ENCODE data around the gene RBFOX2.

Gene RBFOX2

GRCh38 chr22:35977136-35977535, 51.5 kb downstream of the RBFOX2 start:
- Mint-ChIP-seq H3K27me3 (peaks cover 76% of the 10 kb centered on the region), H3K4me1 (no peaks in the 10 kb centered on the region), H3K27ac (ENCODE audit: low read depth) (no peak overlapping the region), H3K36me3 (ENCODE audit: insufficient read depth) (no peaks in the 10 kb centered on the region), H3K9me3 (no peaks in the 10 kb centered on the region), H3K4me3 (no peak overlapping the region)
- ATAC-seq (replicated peaks; ENCODE audit: extremely low read depth, poor library complexity, severe bottlenecking) (no peak), DNase-seq (ENCODE audit: low spot score in 2 of 2) (no peak)

GRCh38 chr22:35973388-35973787, 55.2 kb downstream of the RBFOX2 start:
- Mint-ChIP-seq H3K27me3 (peaks cover 72% of the 10 kb centered on the region), H3K4me3 (no peak overlapping the region), H3K36me3 (ENCODE audit: insufficient read depth) (no peaks in the 10 kb centered on the region), H3K9me3 (no peaks in the 10 kb centered on the region), H3K4me1 (no peaks in the 10 kb centered on the region), H3K27ac (ENCODE audit: low read depth) (no peak overlapping the region)
- DNase-seq (ENCODE audit: low spot score in 2 of 2) (no peak), ATAC-seq (replicated peaks; ENCODE audit: extremely low read depth, poor library complexity, severe bottlenecking) (no peak)

- ATAC-seq (replicated peaks; ENCODE audit: extremely low read depth, poor library complexity, severe bottlenecking) (no peak), DNase-seq (ENCODE audit: low spot score in 2 of 2) (no peak)
- no peak overlapping the region for H3K27ac Mint-ChIP-seq (ENCODE audit: low read depth)
- H3K4me1 Mint-ChIP-seq = no peaks in the 10 kb centered on the region
- no peaks in the 10 kb centered on the region for H3K9me3 Mint-ChIP-seq
- no peaks in the 10 kb centered on the region for H3K36me3 Mint-ChIP-seq (ENCODE audit: insufficient read depth)
- peaks cover 72% of the 10 kb centered on the region for H3K27me3 Mint-ChIP-seq
- H3K4me3 Mint-ChIP-seq = no peak overlapping the region
These were observed 56.1 kb downstream of the RBFOX2 start for GRCh38 chr22:35972559-35972958.

- DNase-seq (ENCODE audit: low spot score in 2 of 2) (no peak), ATAC-seq (replicated peaks; ENCODE audit: extremely low read depth, poor library complexity, severe bottlenecking) (no peak)
- Mint-ChIP-seq H3K4me1 (no peaks in the 10 kb centered on the region), H3K9me3 (no peaks in the 10 kb centered on the region), H3K27me3 (peaks cover 72% of the 10 kb centered on the region), H3K36me3 (ENCODE audit: insufficient read depth) (no peaks in the 10 kb centered on the region), H3K27ac (ENCODE audit: low read depth) (no peak overlapping the region), H3K4me3 (no peak overlapping the region)
These were observed 57.0 kb downstream of the RBFOX2 start for GRCh38 chr22:35971456-35972119.

- H3K4me1 Mint-ChIP-seq = no peaks in the 10 kb centered on the region
- no peaks in the 10 kb centered on the region for H3K9me3 Mint-ChIP-seq
- H3K27ac Mint-ChIP-seq (ENCODE audit: low read depth) = no peak overlapping the region
- H3K36me3 Mint-ChIP-seq (ENCODE audit: insufficient read depth) = no peaks in the 10 kb centered on the region
- no peak overlapping the region for H3K4me3 Mint-ChIP-seq
- ATAC-seq (replicated peaks; ENCODE audit: extremely low read depth, poor library complexity, severe bottlenecking) (no peak), DNase-seq (ENCODE audit: low spot score in 2 of 2) (no peak)
- H3K27me3 Mint-ChIP-seq = peaks cover 72% of the 10 kb centered on the region
These were observed 57.8 kb downstream of the RBFOX2 start for GRCh38 chr22:35970616-35971455.

- no peak overlapping the region for H3K4me3 Mint-ChIP-seq
- ATAC-seq (replicated peaks; ENCODE audit: extremely low read depth, poor library complexity, severe bottlenecking) = no peak
- no peak overlapping the region for H3K27ac Mint-ChIP-seq (ENCODE audit: low read depth)
- no peaks in the 10 kb centered on the region for H3K9me3 Mint-ChIP-seq
- H3K36me3 Mint-ChIP-seq (ENCODE audit: insufficient read depth) = no peaks in the 10 kb centered on the region
- H3K4me1 Mint-ChIP-seq = no peaks in the 10 kb centered on the region
- DNase-seq (ENCODE audit: low spot score in 2 of 2) = no peak
- peaks cover 69% of the 10 kb centered on the region for H3K27me3 Mint-ChIP-seq
These were observed 61.6 kb downstream of the RBFOX2 start for GRCh38 chr22:35967046-35967397.

GRCh38 chr22:35966314-35967045, 62.1 kb downstream of the RBFOX2 start:
- Mint-ChIP-seq H3K9me3 (no peaks in the 10 kb centered on the region), H3K27me3 (peaks cover 69% of the 10 kb centered on the region), H3K36me3 (ENCODE audit: insufficient read depth) (no peaks in the 10 kb centered on the region), H3K4me1 (no peaks in the 10 kb centered on the region), H3K27ac (ENCODE audit: low read depth) (no peak overlapping the region), H3K4me3 (no peak overlapping the region)
- no peak for ATAC-seq (replicated peaks; ENCODE audit: extremely low read depth, poor library complexity, severe bottlenecking)
- DNase-seq (ENCODE audit: low spot score in 2 of 2) = no peak

GRCh38 chr22:35963237-35963810, 65.3 kb downstream of the RBFOX2 start:
- Mint-ChIP-seq H3K4me3 (no peak overlapping the region), H3K27ac (ENCODE audit: low read depth) (no peak overlapping the region), H3K27me3 (peaks cover 72% of the 10 kb centered on the region), H3K36me3 (ENCODE audit: insufficient read depth) (no peaks in the 10 kb centered on the region), H3K4me1 (no peaks in the 10 kb centered on the region), H3K9me3 (no peaks in the 10 kb centered on the region)
- no peak for DNase-seq (ENCODE audit: low spot score in 2 of 2)
- no peak for ATAC-seq (replicated peaks; ENCODE audit: extremely low read depth, poor library complexity, severe bottlenecking)

- H3K9me3 Mint-ChIP-seq = no peaks in the 10 kb centered on the region
- H3K4me3 Mint-ChIP-seq = no peak overlapping the region
- no peak for DNase-seq (ENCODE audit: low spot score in 2 of 2)
- no peak overlapping the region for H3K27ac Mint-ChIP-seq (ENCODE audit: low read depth)
- H3K36me3 Mint-ChIP-seq (ENCODE audit: insufficient read depth) = no peaks in the 10 kb centered on the region
- no peaks in the 10 kb centered on the region for H3K4me1 Mint-ChIP-seq
- no peak for ATAC-seq (replicated peaks; ENCODE audit: extremely low read depth, poor library complexity, severe bottlenecking)
- H3K27me3 Mint-ChIP-seq = peaks cover 58% of the 10 kb centered on the region
These were observed 66.9 kb downstream of the RBFOX2 start for GRCh38 chr22:35961480-35962295.

- DNase-seq (ENCODE audit: low spot score in 2 of 2) = no peak
- no peak for ATAC-seq (replicated peaks; ENCODE audit: extremely low read depth, poor library complexity, severe bottlenecking)
These were observed 67.8 kb downstream of the RBFOX2 start for GRCh38 chr22:35960854-35961253.

GRCh38 chr22:35959121-35959800, 69.4 kb downstream of the RBFOX2 start:
- ATAC-seq (replicated peaks; ENCODE audit: extremely low read depth, poor library complexity, severe bottlenecking) = no peak
- H3K4me1 Mint-ChIP-seq = no peaks in the 10 kb centered on the region

More at GRCh38 chr22:35960854-35961253, 67.8 kb downstream of the RBFOX2 start:
- Mint-ChIP-seq H3K4me3 (no peak overlapping the region), H3K4me1 (no peaks in the 10 kb centered on the region), H3K9me3 (no peaks in the 10 kb centered on the region), H3K27me3 (peaks cover 50% of the 10 kb centered on the region), H3K27ac (ENCODE audit: low read depth) (no peak overlapping the region), H3K36me3 (ENCODE audit: insufficient read depth) (no peaks in the 10 kb centered on the region)

More at GRCh38 chr22:35959121-35959800, 69.4 kb downstream of the RBFOX2 start:
- H3K4me3 Mint-ChIP-seq = no peak overlapping the region
- H3K36me3 Mint-ChIP-seq (ENCODE audit: insufficient read depth) = no peaks in the 10 kb centered on the region
- H3K27ac Mint-ChIP-seq (ENCODE audit: low read depth) = no peak overlapping the region
- peaks cover 46% of the 10 kb centered on the region for H3K27me3 Mint-ChIP-seq
- DNase-seq (ENCODE audit: low spot score in 2 of 2) = no peak
- H3K9me3 Mint-ChIP-seq = no peaks in the 10 kb centered on the region

Measured in central memory CD8-positive, alpha-beta T cell (primary cell).